SK-N-SH treated with all-trans-retinoic acid at 6 μM for 48 hours (cell line): ENCODE results near the gene KRTAP16-1.
"Not testable (repeated sequence)": the region's sequence is repeated elsewhere in the genome, so short reads cannot be mapped to it uniquely, and the experiment has no call there.

Experiments used
- ATAC-seq: fragments of 200-7000 bp; cut with Tn5 transposase; 3 replicates; pipeline ENCODE4 v1.9.1; 2020; ENCODE audit warnings: mild to moderate bottlenecking, moderate library complexity
- BACH2 ChIP-seq: fragments of 250-450 bp; sonication (Bioruptor Pico); IDR thresholded peaks from 2 replicates; pipeline ENCODE4 v1.9.0; 2021; ENCODE audit warnings: mild to moderate bottlenecking, borderline replicate concordance
- CSRNP3 ChIP-seq: fragments of 250-450 bp; sonication (Bioruptor Pico); IDR thresholded peaks from 2 replicates; pipeline ENCODE4 v1.5.1; 2021; ENCODE audit warnings: mild to moderate bottlenecking, moderate library complexity
- ESRRG ChIP-seq: fragments of 250-450 bp; sonication (Bioruptor Pico); IDR thresholded peaks from 2 replicates; pipeline ENCODE4 v1.6.1; 2021; ENCODE audit warnings: mild to moderate bottlenecking
- GLIS3 ChIP-seq: fragments of 250-450 bp; sonication (Bioruptor Pico); IDR thresholded peaks from 2 replicates; pipeline ENCODE4 v1.5.0; 2020; ENCODE audit warnings: mild to moderate bottlenecking, moderate library complexity
- ISL1 ChIP-seq: fragments of 250-450 bp; sonication (Bioruptor Pico); IDR thresholded peaks from 2 replicates; pipeline ENCODE4 v2.1.2; 2022; ENCODE audit warnings: mild to moderate bottlenecking, moderate library complexity
- PPARA ChIP-seq: fragments of 250-450 bp; sonication (Bioruptor Pico); IDR thresholded peaks from 2 replicates; pipeline ENCODE4 v1.5.0; 2020; ENCODE audit warnings: mild to moderate bottlenecking, borderline replicate concordance
- RARB ChIP-seq: fragments of 250-450 bp; sonication (Bioruptor Pico); IDR thresholded peaks from 2 replicates; pipeline ENCODE4 v1.8.0; 2021; ENCODE audit warnings: mild to moderate bottlenecking, moderate library complexity
- TOX ChIP-seq: fragments of 250-450 bp; sonication (Bioruptor Pico); IDR thresholded peaks from 2 replicates; pipeline ENCODE4 v1.8.0; 2021; ENCODE audit warnings: mild to moderate bottlenecking, moderate library complexity, borderline replicate concordance
- TSHZ2 ChIP-seq: fragments of 250-450 bp; sonication (Bioruptor Pico); IDR thresholded peaks from 2 replicates; pipeline ENCODE4 v1.5.0; 2020; ENCODE audit warnings: mild to moderate bottlenecking, moderate library complexity
- ZC3H10 ChIP-seq: fragments of 250-450 bp; sonication (Bioruptor Pico); IDR thresholded peaks from 2 replicates; pipeline ENCODE4 v1.5.1; 2021; ENCODE audit warnings: mild to moderate bottlenecking, moderate library complexity
- ZFP30 ChIP-seq: fragments of 450-650 bp; formaldehyde crosslinking; IDR thresholded peaks from 2 replicates; pipeline ENCODE4 v1.5.0; 2022; ENCODE audit warnings: mild to moderate bottlenecking, moderate library complexity
- ZNF565 ChIP-seq: fragments of 450-650 bp; formaldehyde crosslinking; conservative IDR thresholded peaks from 2 replicates; pipeline ENCODE4 v1.5.0; 2020; ENCODE audit warnings: low read depth, mild to moderate bottlenecking, moderate library complexity
- ZNF70 ChIP-seq: fragments of 450-650 bp; formaldehyde crosslinking; IDR thresholded peaks from 2 replicates; pipeline ENCODE4 v1.5.0; 2020; ENCODE audit warnings: mild to moderate bottlenecking, moderate library complexity
- TF ChIP-seq, protein P1 (sequence below): fragments of 250-450 bp; sonication (Bioruptor Pico); IDR thresholded peaks from 2 replicates; pipeline ENCODE4 v1.8.0; 2021; ENCODE audit warnings: low read depth, mild to moderate bottlenecking, moderate library complexity, borderline replicate concordance
- TF ChIP-seq, protein P2 (sequence below): fragments of 250-450 bp; sonication (Bioruptor Pico); IDR thresholded peaks from 2 replicates; pipeline ENCODE4 v1.5.1; 2020; ENCODE audit warnings: low read depth, mild to moderate bottlenecking, moderate library complexity

The KRTAP16-1 gene

DNA sequence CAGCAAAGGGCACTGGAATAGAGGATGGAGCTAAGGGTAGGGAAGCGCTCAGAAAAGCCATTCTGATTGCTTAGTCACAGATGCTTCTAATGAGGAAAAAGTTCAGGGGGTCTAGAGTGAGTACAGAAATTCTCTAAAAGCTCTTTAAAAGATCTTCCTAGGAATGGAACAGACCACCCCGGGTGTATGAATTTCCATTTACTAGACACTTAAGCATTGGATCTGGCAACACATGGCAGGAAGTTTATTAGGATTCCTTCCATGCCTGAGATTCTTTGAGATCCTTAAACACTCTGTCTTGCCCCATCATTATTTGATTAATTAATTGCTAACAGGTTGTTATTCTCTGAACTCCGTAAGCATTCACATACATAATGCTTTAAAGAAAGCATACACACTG, 25.1 kb downstream of the KRTAP16-1 start:
- TF ChIP-seq ESRRG (no peak), GLIS3 (CRISPR knock-in tag) (no peak), TSHZ2 (CRISPR knock-in tag) (no peak), RARB (CRISPR knock-in tag) (no peak)
- TF ChIP-seq, protein P1, sequence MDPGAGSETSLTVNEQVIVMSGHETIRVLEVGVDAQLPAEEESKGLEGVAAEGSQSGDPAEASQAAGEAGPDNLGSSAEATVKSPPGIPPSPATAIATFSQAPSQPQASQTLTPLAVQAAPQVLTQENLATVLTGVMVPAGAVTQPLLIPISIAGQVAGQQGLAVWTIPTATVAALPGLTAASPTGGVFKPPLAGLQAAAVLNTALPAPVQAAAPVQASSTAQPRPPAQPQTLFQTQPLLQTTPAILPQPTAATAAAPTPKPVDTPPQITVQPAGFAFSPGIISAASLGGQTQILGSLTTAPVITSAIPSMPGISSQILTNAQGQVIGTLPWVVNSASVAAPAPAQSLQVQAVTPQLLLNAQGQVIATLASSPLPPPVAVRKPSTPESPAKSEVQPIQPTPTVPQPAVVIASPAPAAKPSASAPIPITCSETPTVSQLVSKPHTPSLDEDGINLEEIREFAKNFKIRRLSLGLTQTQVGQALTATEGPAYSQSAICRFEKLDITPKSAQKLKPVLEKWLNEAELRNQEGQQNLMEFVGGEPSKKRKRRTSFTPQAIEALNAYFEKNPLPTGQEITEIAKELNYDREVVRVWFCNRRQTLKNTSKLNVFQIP (CRISPR knock-in tag), result no peak
- TF ChIP-seq, all 23 proteins: peak for 0
- no peak for ATAC-seq

GRCh38 chr17:41278176-41278955, 30.7 kb downstream of the KRTAP16-1 start:
- no peak for ATAC-seq
- TF ChIP-seq ZC3H10 (CRISPR knock-in tag), result no peak
- TF ChIP-seq TSHZ2 (CRISPR knock-in tag), result no peak
- TF ChIP-seq ISL1 (CRISPR knock-in tag), result no peak
- no peak for TF ChIP-seq BACH2 (CRISPR knock-in tag)
- no peak for TF ChIP-seq ZFP30 (CRISPR knock-in tag)
- TF ChIP-seq RARB (CRISPR knock-in tag), result no peak
- no peak for TF ChIP-seq CSRNP3 (CRISPR knock-in tag)
- TF ChIP-seq ESRRG, result no peak
- TF ChIP-seq ZNF565 (CRISPR knock-in tag), result no peak
- TF ChIP-seq, protein P2, sequence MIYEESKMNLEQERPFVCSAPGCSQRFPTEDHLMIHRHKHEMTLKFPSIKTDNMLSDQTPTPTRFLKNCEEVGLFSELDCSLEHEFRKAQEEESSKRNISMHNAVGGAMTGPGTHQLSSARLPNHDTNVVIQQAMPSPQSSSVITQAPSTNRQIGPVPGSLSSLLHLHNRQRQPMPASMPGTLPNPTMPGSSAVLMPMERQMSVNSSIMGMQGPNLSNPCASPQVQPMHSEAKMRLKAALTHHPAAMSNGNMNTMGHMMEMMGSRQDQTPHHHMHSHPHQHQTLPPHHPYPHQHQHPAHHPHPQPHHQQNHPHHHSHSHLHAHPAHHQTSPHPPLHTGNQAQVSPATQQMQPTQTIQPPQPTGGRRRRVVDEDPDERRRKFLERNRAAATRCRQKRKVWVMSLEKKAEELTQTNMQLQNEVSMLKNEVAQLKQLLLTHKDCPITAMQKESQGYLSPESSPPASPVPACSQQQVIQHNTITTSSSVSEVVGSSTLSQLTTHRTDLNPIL, result no peak
- TF ChIP-seq ZNF70 (CRISPR knock-in tag), result no peak
- no peak for TF ChIP-seq TOX (CRISPR knock-in tag)

DNA sequence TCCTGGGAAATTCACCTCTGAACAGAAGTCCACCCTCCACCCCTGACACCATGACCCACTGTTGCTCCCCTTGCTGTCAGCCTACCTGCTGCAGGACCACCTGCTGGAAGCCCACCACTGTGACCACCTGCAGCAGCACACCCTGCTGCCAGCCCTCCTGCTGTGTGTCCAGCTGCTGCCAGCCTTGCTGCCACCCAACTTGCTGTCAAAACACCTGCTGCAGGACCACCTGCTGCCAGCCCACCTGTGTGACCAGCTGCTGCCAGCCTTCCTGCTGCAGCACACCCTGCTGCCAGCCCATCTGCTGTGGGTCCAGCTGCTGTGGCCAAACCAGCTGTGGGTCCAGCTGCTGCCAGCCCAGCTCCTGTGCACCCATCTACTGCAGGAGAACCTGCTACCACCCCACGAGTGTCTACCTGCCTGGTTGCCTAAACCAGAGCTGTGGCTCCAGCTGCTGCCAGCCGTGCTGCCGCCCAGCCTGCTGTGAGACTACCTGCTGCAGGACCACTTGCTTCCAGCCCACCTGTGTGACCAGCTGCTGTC, 33.4 kb downstream of the KRTAP16-1 start, which contains the start of gene KRTAP9-7:
KRTAP9-7 (plus strand) TSS at position 51 of the 543 bp plus-strand sequence; CDS start at position 51, 0 bp downstream.
- not testable (repeated sequence) for ATAC-seq

GRCh38 chr17:41271858-41272257, 37.3 kb downstream of the KRTAP16-1 start:
- no peak for ATAC-seq
- TF ChIP-seq TOX (CRISPR knock-in tag), result no peak
- no peak for TF ChIP-seq PPARA (CRISPR knock-in tag)
- TF ChIP-seq ZFP30 (CRISPR knock-in tag), result no peak
- no peak for TF ChIP-seq TSHZ2 (CRISPR knock-in tag)
- TF ChIP-seq, protein P1 (CRISPR knock-in tag), result no peak
- TF ChIP-seq, protein P2, result no peak
- TF ChIP-seq ZNF565 (CRISPR knock-in tag), result no peak
- TF ChIP-seq ISL1 (CRISPR knock-in tag), result no peak
- no peak for TF ChIP-seq RARB (CRISPR knock-in tag)
